Glutamatergic neuron (in vitro differentiated cells): ENCODE data around the gene IFITM2. TPM values are rescaled to one million over a fixed set of nuclear protein-coding genes. Genes with fewer than 3 reads are reported as not detected.
"Not testable (repeated sequence)": the region's sequence is repeated elsewhere in the genome, so short reads cannot be mapped to it uniquely, and the experiment has no call there.

ENCODE experiments used
- DNase-seq: peaks from one replicate; pipeline ENCODE4 v3.0.0; 2022
- H3K27ac Mint-ChIP-seq: one replicate; pipeline ENCODE4 v1.8.0; 2020; ENCODE audit warnings: mild to moderate bottlenecking, mixed read lengths, inconsistent platforms; ENCODE audit not compliant: unreplicated experiment
- H3K27me3 Mint-ChIP-seq: one replicate; pipeline ENCODE4 v1.8.0; 2020; ENCODE audit warnings: mild to moderate bottlenecking, moderate library complexity, mixed read lengths, inconsistent platforms; ENCODE audit not compliant: unreplicated experiment
- H3K36me3 Mint-ChIP-seq: one replicate; pipeline ENCODE4 v1.8.0; 2020; ENCODE audit warnings: mild to moderate bottlenecking, mixed read lengths, inconsistent platforms; ENCODE audit not compliant: unreplicated experiment
- H3K4me1 Mint-ChIP-seq: one replicate; pipeline ENCODE4 v1.8.0; 2020; ENCODE audit warnings: mild to moderate bottlenecking, low read depth, mixed read lengths, inconsistent platforms; ENCODE audit not compliant: unreplicated experiment
- H3K4me3 Mint-ChIP-seq: one replicate; pipeline ENCODE4 v1.8.0; 2020; ENCODE audit warnings: mild to moderate bottlenecking, mixed read lengths, inconsistent platforms; ENCODE audit not compliant: unreplicated experiment
- H3K9me3 Mint-ChIP-seq: one replicate; pipeline ENCODE4 v1.8.0; 2020; ENCODE audit warnings: mild to moderate bottlenecking, moderate library complexity, mixed read lengths, inconsistent platforms; ENCODE audit not compliant: unreplicated experiment
- long read RNA-seq: library from polyadenylated mRNA; unstranded; transcript quantifications from one replicate; pipeline ENCODE4 v2.0.0, GENCODE V29; 2020; ENCODE audit not compliant: unreplicated experiment
- total RNA-seq: library from RNA; stranded (reverse); fragmentation: NEBNext Ultra II Directional; extraction: Animal tissue kit (Norgen Biotek cat#: 25700); gene quantifications from one replicate; pipeline ENCODE4 v1.2.1, GENCODE V29; 2021; ENCODE audit not compliant: unreplicated experiment
- TF ChIP-seq, protein P1 (sequence below): fragments of 200-600 bp; sonication (generic); IDR thresholded peaks from one replicate; pipeline ENCODE4 v1.5.0; 2021; ENCODE audit not compliant: partially characterized antibody, unreplicated experiment

The IFITM2 gene
- total RNA-seq: 2.5 TPM
- long read RNA-seq, partial matches to known transcripts: 1 of 2 reads
- long read RNA-seq, other reads (novel, unspliced or antisense): 0 of 2 reads

- not testable (repeated sequence) for DNase-seq, H3K27ac Mint-ChIP-seq, H3K9me3 Mint-ChIP-seq, H3K36me3 Mint-ChIP-seq
- Mint-ChIP-seq H3K27me3 (peaks cover 13% of the 10 kb centered on the region), H3K4me3 (peak within 1 kb of the TSS; percentile 47), H3K4me1 (peaks cover 16% of the 10 kb centered on the region)
Observed at GRCh38 chr11:307766-308708, at the start of gene IFITM2. IFITM2 (plus strand) TSS chr11:307816; CDS start chr11:308193, 377 bp downstream.

- Mint-ChIP-seq H3K27me3 (peaks cover 3% of the 10 kb centered on the region), H3K27ac (no peak overlapping the region), H3K4me1 (no peaks in the 10 kb centered on the region), H3K9me3 (peaks cover 7% of the 10 kb centered on the region), H3K36me3 (peaks cover 9% of the 10 kb centered on the region), H3K4me3 (no peak overlapping the region)
- DNase-seq: no peak
- TF ChIP-seq, protein P1, sequence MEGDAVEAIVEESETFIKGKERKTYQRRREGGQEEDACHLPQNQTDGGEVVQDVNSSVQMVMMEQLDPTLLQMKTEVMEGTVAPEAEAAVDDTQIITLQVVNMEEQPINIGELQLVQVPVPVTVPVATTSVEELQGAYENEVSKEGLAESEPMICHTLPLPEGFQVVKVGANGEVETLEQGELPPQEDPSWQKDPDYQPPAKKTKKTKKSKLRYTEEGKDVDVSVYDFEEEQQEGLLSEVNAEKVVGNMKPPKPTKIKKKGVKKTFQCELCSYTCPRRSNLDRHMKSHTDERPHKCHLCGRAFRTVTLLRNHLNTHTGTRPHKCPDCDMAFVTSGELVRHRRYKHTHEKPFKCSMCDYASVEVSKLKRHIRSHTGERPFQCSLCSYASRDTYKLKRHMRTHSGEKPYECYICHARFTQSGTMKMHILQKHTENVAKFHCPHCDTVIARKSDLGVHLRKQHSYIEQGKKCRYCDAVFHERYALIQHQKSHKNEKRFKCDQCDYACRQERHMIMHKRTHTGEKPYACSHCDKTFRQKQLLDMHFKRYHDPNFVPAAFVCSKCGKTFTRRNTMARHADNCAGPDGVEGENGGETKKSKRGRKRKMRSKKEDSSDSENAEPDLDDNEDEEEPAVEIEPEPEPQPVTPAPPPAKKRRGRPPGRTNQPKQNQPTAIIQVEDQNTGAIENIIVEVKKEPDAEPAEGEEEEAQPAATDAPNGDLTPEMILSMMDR: no peak
Observed at GRCh38 chr11:259413-259812, 48.2 kb upstream of the IFITM2 start.

GRCh38 chr11:261624-262023 lies 46.0 kb upstream of the IFITM2 start:
- peaks cover 7% of the 10 kb centered on the region for H3K9me3 Mint-ChIP-seq
- H3K27ac Mint-ChIP-seq: no peak overlapping the region
- H3K27me3 Mint-ChIP-seq: peaks cover 2% of the 10 kb centered on the region
- no peak for DNase-seq
- H3K4me1 Mint-ChIP-seq: no peaks in the 10 kb centered on the region
- H3K4me3 Mint-ChIP-seq: no peak overlapping the region
- H3K36me3 Mint-ChIP-seq: peaks cover 13% of the 10 kb centered on the region
- TF ChIP-seq, protein P1: no peak

DNA sequence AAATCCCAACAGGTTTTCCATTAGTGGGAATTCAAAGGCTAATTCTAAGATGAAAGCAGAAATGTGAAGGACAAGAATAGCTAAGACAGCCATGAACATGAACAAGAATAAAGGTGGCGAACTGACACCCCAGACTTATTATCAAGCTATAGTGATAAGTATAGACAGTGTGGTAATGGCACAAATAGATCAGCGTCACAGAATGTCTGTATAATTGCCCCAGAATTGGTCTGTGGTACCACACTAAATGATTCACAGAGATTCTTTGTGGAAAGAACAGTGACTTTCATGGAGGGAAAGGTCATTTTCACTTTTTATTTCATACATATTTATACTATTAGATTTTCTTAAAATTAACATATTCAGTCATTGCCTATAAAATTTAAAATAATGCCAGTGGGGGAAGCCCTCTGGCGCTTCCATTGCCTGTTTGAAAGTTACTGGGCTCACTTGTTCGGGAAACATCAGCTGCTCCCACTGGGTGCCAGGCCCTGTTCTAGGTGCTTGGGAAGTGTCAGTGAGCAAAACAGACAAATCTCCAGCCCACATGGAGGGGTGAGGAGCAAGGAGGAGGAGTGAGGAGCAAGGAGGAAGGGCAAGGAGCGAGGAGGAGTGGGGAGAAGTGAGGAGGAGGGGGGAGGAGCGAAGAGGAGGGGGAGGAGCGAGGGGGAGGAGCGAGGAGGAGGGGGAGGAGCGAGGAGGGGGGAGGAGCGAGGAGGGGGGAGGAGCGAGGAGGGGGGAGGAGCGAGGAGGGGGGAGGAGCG lies 40.8 kb upstream of the IFITM2 start:
- peaks cover 14% of the 10 kb centered on the region for H3K9me3 Mint-ChIP-seq
- H3K27ac Mint-ChIP-seq: no peak overlapping the region
- no peak overlapping the region for H3K4me3 Mint-ChIP-seq
- peaks cover 13% of the 10 kb centered on the region for H3K36me3 Mint-ChIP-seq
- H3K4me1 Mint-ChIP-seq: no peaks in the 10 kb centered on the region
- H3K27me3 Mint-ChIP-seq: peaks cover 2% of the 10 kb centered on the region
- DNase-seq: no peak
- TF ChIP-seq, protein P1: no peak

DNA sequence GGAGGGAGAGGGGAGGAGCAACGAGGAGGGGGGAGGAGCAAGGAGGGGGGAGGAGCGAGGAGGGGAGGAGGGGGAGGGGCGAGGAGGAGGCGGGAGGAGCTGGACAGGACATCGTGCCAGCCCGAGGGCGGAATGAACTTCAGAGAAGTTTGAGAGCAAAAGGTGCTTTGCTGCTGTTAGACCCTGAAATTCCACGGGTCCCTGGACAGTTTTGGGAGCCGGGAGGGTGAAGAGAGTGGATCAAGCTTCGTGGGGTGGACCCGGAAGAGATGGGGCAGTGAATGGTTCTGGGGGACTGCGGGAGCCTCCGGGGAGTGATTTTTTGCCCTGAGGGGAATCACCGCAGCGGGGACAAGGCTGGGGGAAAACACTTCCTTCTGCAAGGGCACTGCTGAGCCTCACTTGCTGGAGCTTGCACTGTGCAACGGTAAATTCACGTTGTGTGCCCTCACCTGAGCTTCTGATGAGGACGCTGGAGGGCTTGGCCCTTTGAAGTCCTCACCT lies 40.1 kb upstream of the IFITM2 start:
- Mint-ChIP-seq H3K36me3 (peaks cover 8% of the 10 kb centered on the region), H3K27ac (no peak overlapping the region), H3K4me1 (no peaks in the 10 kb centered on the region), H3K27me3 (peaks cover 2% of the 10 kb centered on the region), H3K4me3 (no peak overlapping the region), H3K9me3 (peaks cover 12% of the 10 kb centered on the region)
- DNase-seq: no peak
- TF ChIP-seq, protein P1: no peak

DNA sequence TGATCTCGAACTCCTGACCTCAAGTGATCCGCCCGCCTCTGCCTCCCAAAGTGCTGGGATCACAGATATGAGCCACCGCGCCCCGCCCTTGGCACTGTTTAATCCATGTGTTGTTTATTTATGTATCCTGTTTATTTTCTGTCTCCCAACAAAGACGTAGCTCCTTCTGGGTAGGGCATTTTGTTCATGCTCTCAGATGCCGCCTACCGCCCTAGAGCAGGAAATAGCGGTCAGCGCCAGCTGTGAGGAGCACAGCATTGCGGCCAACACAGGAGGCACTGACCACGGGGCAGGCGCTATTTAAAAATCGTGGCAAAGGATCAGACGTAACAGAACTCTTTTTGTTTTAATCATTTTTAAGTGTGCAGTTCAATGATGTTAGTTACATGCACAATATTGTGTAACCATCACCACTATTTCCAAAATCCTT lies 38.9 kb upstream of the IFITM2 start:
- H3K4me3 Mint-ChIP-seq, H3K36me3 Mint-ChIP-seq, DNase-seq, H3K4me1 Mint-ChIP-seq, H3K27ac Mint-ChIP-seq, H3K27me3 Mint-ChIP-seq: not testable (repeated sequence)
- H3K9me3 Mint-ChIP-seq: peaks cover 14% of the 10 kb centered on the region
